Measurements from ENCODE around the gene EIF4G3. TPM values are rescaled to one million over a fixed set of nuclear protein-coding genes. Genes with fewer than 3 reads are reported as not detected.

EIF4G3 gene
- total and polyA plus RNA-seq, 10 donors = 14.3 to 97.3 (median 64.1) TPM

DNA sequence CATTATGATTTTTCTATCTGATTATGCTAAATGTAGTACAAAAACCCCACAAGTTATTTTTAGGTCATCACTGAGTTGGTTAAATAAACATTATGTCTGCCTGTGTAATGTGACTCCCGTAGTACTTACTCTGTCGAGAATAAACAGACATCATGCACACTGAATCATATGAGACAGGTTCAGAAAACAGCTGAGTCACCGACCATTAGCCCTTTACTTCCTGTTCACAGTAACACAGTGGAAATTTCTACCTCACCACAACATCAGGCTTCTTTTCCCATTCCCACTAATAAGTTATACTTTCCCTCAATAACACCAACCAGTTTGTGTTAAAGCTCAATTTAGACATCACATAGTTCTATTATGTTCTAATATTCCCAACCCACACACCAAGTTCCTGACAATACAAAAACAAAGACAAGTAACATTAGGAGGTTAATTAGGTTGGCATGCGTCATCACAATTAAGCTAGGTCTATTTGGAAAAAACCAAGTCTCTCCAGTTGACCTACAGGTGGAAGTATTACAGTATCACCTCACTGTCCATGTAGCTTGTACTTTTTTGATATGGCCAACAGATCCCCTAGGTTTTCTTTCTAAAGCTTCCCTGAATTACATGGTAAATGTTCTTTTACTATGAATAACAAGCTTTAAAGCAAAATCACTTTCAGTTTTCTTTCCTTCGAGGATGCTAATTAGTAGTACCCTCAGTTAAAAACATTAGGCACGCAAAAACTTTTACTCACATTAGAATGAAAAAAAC, 154.2 kb downstream of the EIF4G3 start:
- TF ChIP-seq POLR2A (IDR thresholded peaks at IDR 0.05) = no peak
- peak in 1 of 3 donors; percentile 23 for TF ChIP-seq POLR2AphosphoS5 (IDR thresholded peaks at IDR 0.05)
- TF ChIP-seq, protein P1, sequence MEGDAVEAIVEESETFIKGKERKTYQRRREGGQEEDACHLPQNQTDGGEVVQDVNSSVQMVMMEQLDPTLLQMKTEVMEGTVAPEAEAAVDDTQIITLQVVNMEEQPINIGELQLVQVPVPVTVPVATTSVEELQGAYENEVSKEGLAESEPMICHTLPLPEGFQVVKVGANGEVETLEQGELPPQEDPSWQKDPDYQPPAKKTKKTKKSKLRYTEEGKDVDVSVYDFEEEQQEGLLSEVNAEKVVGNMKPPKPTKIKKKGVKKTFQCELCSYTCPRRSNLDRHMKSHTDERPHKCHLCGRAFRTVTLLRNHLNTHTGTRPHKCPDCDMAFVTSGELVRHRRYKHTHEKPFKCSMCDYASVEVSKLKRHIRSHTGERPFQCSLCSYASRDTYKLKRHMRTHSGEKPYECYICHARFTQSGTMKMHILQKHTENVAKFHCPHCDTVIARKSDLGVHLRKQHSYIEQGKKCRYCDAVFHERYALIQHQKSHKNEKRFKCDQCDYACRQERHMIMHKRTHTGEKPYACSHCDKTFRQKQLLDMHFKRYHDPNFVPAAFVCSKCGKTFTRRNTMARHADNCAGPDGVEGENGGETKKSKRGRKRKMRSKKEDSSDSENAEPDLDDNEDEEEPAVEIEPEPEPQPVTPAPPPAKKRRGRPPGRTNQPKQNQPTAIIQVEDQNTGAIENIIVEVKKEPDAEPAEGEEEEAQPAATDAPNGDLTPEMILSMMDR (IDR thresholded peaks at IDR 0.05 in 8 of 11, conservative IDR thresholded peaks at IDR 0.05 in 3 of 11) = no peak
- peak overlapping the region in 3 of 8 donors; percentile 10 to 58 (median 25) for H3K4me3 ChIP-seq
- peaks cover 0 to 4% (median 0%) of the 10 kb centered on the region in 6 donors for H3K36me3 ChIP-seq
- WGBS, 5 donors = 7 to 20% (median 11%) methylated on average over 6 of the region's 6 CpGs
- peaks cover 0 to 31% (median 21%) of the 10 kb centered on the region in 6 donors for H3K4me1 ChIP-seq
- intact Hi-C loops (cut with DNase I; ENCODE audit: low total_unique reads) = no loop called here
- no peaks in the 10 kb centered on the region for H3K9me3 ChIP-seq
- no peaks in the 10 kb centered on the region for H3K27me3 ChIP-seq (replicated peaks in 1 of 7)
- no peak for DNase-seq
- peak overlapping the region; percentile 44 to 89 (median 83) for H3K27ac ChIP-seq

DNA sequence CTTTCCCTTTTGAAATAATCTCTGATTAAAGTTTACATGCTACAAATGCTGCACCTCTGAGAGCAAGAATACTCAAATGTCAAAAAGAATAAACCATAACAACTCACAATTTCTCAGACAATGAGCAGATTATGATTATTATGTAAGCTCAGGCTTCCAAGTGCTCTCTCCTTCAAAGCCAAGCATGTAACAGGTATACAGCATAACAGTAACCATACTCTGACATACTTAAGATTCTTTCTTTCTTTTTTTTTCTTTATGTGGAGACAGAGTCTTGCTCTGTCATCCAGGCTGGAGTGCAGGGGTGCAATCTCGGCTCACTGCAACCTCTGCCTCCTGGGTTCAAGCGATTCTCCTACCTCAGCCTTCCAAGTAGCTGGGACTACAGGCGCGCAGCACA, 155.4 kb downstream of the EIF4G3 start:
- Histone ChIP-seq H3K4me1 (peaks cover under 1 to 31% (median 21%) of the 10 kb centered on the region in 6 donors), H3K27me3 (replicated peaks in 1 of 7) (no peaks in the 10 kb centered on the region), H3K36me3 (no peaks in the 10 kb centered on the region), H3K9me3 (no peaks in the 10 kb centered on the region), H3K27ac (peak overlapping the region in 6 of 8 donors; percentile 80 to 89 (median 85)), H3K4me3 (no peak overlapping the region)
- WGBS, 5 donors = 92 to 96% (median 94%) methylated on average over 4 of the region's 4 CpGs
- TF ChIP-seq POLR2A (IDR thresholded peaks at IDR 0.05) (no peak), POLR2AphosphoS5 (IDR thresholded peaks at IDR 0.05) (no peak)
- TF ChIP-seq, protein P1 (IDR thresholded peaks at IDR 0.05 in 8 of 11, conservative IDR thresholded peaks at IDR 0.05 in 3 of 11) = no peak
- intact Hi-C loops (cut with DNase I; ENCODE audit: low total_unique reads) = no loop called here
- no peak for DNase-seq

DNA sequence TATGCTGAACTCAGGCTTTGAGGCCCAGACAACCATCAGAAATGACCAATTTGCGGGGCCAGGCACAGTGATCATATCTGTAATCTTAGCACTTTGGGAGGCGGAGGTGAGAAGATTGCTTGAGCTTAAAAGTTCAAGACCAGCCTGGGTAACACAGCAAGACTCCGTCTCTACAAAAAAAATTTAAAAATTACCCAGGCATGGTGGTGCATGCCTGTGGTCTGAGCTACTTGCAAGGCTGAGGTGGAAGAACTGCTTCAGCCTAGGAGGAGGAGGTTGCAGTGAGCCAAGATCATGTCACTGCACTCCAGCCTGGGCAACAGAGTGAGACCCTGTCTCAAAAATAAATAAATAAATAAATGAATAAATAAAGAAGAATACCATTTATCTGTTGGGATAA, 156.5 kb downstream of the EIF4G3 start:
- intact Hi-C loops (cut with DNase I; ENCODE audit: low total_unique reads) = no loop called here

DNA sequence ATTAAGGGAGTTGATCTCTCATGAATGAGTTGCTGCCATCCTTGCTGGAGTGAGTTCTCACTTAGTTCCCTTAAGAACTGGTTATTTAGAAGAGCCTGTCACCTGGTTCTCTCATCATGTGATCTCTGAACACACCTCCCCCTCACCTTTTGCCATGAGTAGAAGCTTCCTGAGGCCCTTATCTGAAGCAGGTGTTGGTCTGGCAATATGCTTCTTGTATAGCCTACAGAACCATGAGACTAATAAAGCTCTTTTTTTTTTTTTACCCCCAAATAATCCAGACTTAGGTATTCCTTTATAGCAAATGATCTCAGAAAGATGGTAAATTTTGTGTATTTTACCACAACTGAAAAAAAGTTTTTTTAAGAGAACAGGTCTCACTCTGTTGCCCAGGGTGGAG, 158.0 kb downstream of the EIF4G3 start:
- Histone ChIP-seq H3K4me1 (peaks cover 2 to 31% (median 21%) of the 10 kb centered on the region in 6 donors), H3K27ac (no peak overlapping the region), H3K27me3 (replicated peaks in 1 of 7) (no peaks in the 10 kb centered on the region), H3K4me3 (no peak overlapping the region), H3K36me3 (no peaks in the 10 kb centered on the region), H3K9me3 (no peaks in the 10 kb centered on the region)
- DNase-seq = no peak
- TF ChIP-seq POLR2A (IDR thresholded peaks at IDR 0.05) = no peak
- TF ChIP-seq, protein P1 (IDR thresholded peaks at IDR 0.05 in 8 of 11, conservative IDR thresholded peaks at IDR 0.05 in 3 of 11) = no peak
- no peak for TF ChIP-seq POLR2AphosphoS5 (IDR thresholded peaks at IDR 0.05)
- intact Hi-C loops (cut with DNase I; ENCODE audit: low total_unique reads) = no loop called here

More for the DNA sequence above, 156.5 kb downstream of the EIF4G3 start:
- DNase-seq = no peak
- H3K36me3 ChIP-seq = no peaks in the 10 kb centered on the region
- H3K9me3 ChIP-seq = no peaks in the 10 kb centered on the region
- H3K27ac ChIP-seq = no peak overlapping the region
- H3K4me1 ChIP-seq = peaks cover 2 to 31% (median 21%) of the 10 kb centered on the region in 6 donors
- H3K27me3 ChIP-seq (replicated peaks in 1 of 7) = no peaks in the 10 kb centered on the region
- TF ChIP-seq POLR2AphosphoS5 (IDR thresholded peaks at IDR 0.05) (no peak), POLR2A (IDR thresholded peaks at IDR 0.05) (no peak)
- TF ChIP-seq, protein P1 (IDR thresholded peaks at IDR 0.05 in 8 of 11, conservative IDR thresholded peaks at IDR 0.05 in 3 of 11) = no peak
- H3K4me3 ChIP-seq = no peak overlapping the region
- WGBS, 5 donors = 88 to 95% (median 90%) methylated on average over 3 of the region's 3 CpGs

All from spleen (tissue), 11 donors.